BLaER1 treated with 17β-estradiol and CSF1 and Interleukin-3, amounts not matched to agents 10 nM and 100 nM (cell line): ENCODE measurements around the gene TJAP1.

Experiments
- H3K27ac ChIP-seq, 11 experiments: shearing (Covaris generic); formaldehyde crosslinking; 2 replicates each; pipeline ENCODE4 v1.8.1; 2022
- H3K27me3 ChIP-seq, 11 experiments: shearing (Covaris generic); formaldehyde crosslinking; 2 replicates each; pipeline ENCODE4 v1.8.1; 2022
- H3K36me3 ChIP-seq, 11 experiments: shearing (Covaris generic); formaldehyde crosslinking; 2 replicates each; pipeline ENCODE4 v1.8.1; 2022
- H3K4me1 ChIP-seq, 10 experiments: shearing (Covaris generic); formaldehyde crosslinking; 2 replicates each; pipeline ENCODE4 v1.8.1; 2022
- H3K4me2 ChIP-seq, 11 experiments: shearing (Covaris generic); formaldehyde crosslinking; 2 replicates each; pipeline ENCODE4 v1.8.1; 2022
- H3K4me3 ChIP-seq, 10 experiments: shearing (Covaris generic); formaldehyde crosslinking; 2 replicates each; pipeline ENCODE4 v1.8.1; 2022
- H3K9ac ChIP-seq, 11 experiments: shearing (Covaris generic); formaldehyde crosslinking; 2 replicates each; pipeline ENCODE4 v1.8.1; 2022
- H3K9me3 ChIP-seq, 11 experiments: shearing (Covaris generic); formaldehyde crosslinking; replicated peaks in 1 of 11; 2 replicates each; pipeline ENCODE4 v1.8.1; 2022
- H4K20me1 ChIP-seq, 11 experiments: shearing (Covaris generic); formaldehyde crosslinking; 2 replicates each; pipeline ENCODE4 v1.8.1; 2022
- Cebpa-rat ChIP-seq, 11 experiments: shearing (Covaris generic); IDR thresholded peaks; 2 replicates each; pipeline ENCODE4 v1.8.1; 2022

The TJAP1 gene

GRCh38 chr6:43506667-43507471, 29.5 kb downstream of the TJAP1 start:
- peak overlapping the region in 2 of 11 experiments; percentile 31 to 47; a peak in 2 of 22 replicates for H3K9ac ChIP-seq
- H3K4me3 ChIP-seq = no peak overlapping the region
- H4K20me1 ChIP-seq = peaks cover 13 to 91% (median 52%) of the 10 kb centered on the region in 11 experiments; a peak in 20 of 22 replicates
- H3K4me1 ChIP-seq = peaks cover 23 to 49% (median 38%) of the 10 kb centered on the region in 10 experiments
- peaks cover 49 to 59% (median 55%) of the 10 kb centered on the region in 11 experiments for H3K36me3 ChIP-seq
- peaks cover 32 to 39% (median 36%) of the 10 kb centered on the region in 11 experiments for H3K27me3 ChIP-seq
- no peak overlapping the region for H3K27ac ChIP-seq
- TF ChIP-seq Cebpa-rat (IDR thresholded peaks at IDR 0.05) = no peak
- H3K9me3 ChIP-seq = no peaks in the 10 kb centered on the region
- peak overlapping the region in 4 of 11 experiments; percentile 0 to 41 (median 14); a peak in 3 of 22 replicates for H3K4me2 ChIP-seq

- peak overlapping the region; percentile 88 to 99 (median 97); a peak in 20 of 22 replicates for H3K4me2 ChIP-seq
- H3K9ac ChIP-seq = peak overlapping the region in 1 of 11 experiments; percentile 24; a peak in 2 of 22 replicates
- TF ChIP-seq Cebpa-rat (IDR thresholded peaks at IDR 0.05) = no peak
- peak overlapping the region in 2 of 10 experiments; percentile 64 to 66; a peak in 1 of 20 replicates for H3K4me3 ChIP-seq
- no peaks in the 10 kb centered on the region for H3K9me3 ChIP-seq
- peaks cover 32 to 39% (median 36%) of the 10 kb centered on the region in 11 experiments for H3K27me3 ChIP-seq
- peaks cover 29 to 93% (median 69%) of the 10 kb centered on the region in 11 experiments; a peak in 20 of 22 replicates for H4K20me1 ChIP-seq
- H3K4me1 ChIP-seq = peaks cover 40 to 67% (median 54%) of the 10 kb centered on the region in 10 experiments
- peaks cover 49 to 59% (median 55%) of the 10 kb centered on the region in 11 experiments for H3K36me3 ChIP-seq
- no peak overlapping the region for H3K27ac ChIP-seq
Measured at GRCh38 chr6:43508481-43509141, 31.2 kb downstream of the TJAP1 start.

- peaks cover 48 to 71% (median 61%) of the 10 kb centered on the region in 10 experiments for H3K4me1 ChIP-seq
- no peak for TF ChIP-seq Cebpa-rat (IDR thresholded peaks at IDR 0.05)
- H3K27ac ChIP-seq = no peak overlapping the region; a peak in 1 of 22 replicates
- H3K9ac ChIP-seq = peak overlapping the region; percentile 60 to 79 (median 72); a peak in 20 of 22 replicates
- H3K4me2 ChIP-seq = peak overlapping the region; percentile 88 to 99 (median 97)
- peak overlapping the region; percentile 60 to 80 (median 68) for H3K4me3 ChIP-seq
- H3K36me3 ChIP-seq = peaks cover 52 to 59% (median 55%) of the 10 kb centered on the region in 11 experiments
- peaks cover 34 to 98% (median 75%) of the 10 kb centered on the region in 11 experiments; a peak in 20 of 22 replicates for H4K20me1 ChIP-seq
- H3K9me3 ChIP-seq = no peaks in the 10 kb centered on the region
- H3K27me3 ChIP-seq = peaks cover 32 to 39% (median 36%) of the 10 kb centered on the region in 11 experiments
Measured at GRCh38 chr6:43509142-43509983, 32.0 kb downstream of the TJAP1 start.

DNA sequence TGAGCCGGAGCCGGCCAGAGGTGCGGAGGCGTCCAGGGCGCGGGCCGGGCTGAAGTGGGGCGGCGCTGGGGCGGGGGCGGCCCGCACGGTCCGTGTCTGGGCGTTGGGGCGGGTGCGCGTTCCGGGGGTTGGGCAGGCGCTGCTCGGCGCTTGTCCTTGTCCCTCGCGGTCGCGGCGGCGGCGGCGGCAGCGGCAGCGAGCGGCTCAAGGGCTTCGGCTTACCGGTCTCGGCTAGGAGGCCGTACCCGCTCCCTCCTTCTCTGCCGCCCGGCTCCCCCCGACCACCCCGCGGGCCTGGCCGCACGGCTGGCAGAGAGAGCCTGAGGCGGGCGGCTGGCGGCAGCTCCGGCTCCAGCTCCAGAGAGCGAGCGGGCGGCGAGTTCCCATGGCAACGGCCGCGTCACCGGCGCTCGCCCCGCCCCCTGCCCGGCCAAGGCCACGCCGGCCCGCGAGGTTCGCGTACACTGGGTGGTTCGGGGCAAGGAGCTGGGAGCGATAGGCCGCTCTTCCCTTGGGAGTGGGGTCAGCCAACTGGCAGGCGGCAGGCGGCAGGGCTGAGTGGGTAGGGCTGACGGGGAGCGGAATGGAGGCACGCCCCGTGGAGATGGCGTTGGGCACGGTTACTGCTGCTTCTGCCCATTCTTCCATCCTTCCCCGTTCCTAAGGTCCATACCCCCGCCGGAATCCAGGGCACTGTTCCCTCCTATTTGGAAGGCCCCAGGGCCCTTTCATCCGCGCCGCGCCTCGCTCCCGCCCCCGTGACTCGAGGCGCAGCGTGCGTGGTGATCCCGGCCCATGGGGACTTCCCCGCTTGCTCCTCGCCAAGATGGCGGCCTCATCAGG, 32.8 kb downstream of the TJAP1 start, which contains the start of gene LRRC73:
LRRC73 (minus strand) TSS at position 363 of the 843 bp plus-strand sequence. CDS start 561 bp downstream, outside the sequence.
- H3K4me3 ChIP-seq = peak within 1 kb of the TSS; percentile 60 to 80 (median 68)
- no peak within 1 kb of the TSS; a peak in 2 of 22 replicates for H3K27ac ChIP-seq
- peaks cover 38 to 99% (median 80%) of the 10 kb centered on the region in 11 experiments; a peak in 20 of 22 replicates for H4K20me1 ChIP-seq
- H3K9me3 ChIP-seq = no peaks in the 10 kb centered on the region
- H3K9ac ChIP-seq = peak within 1 kb of the TSS; percentile 60 to 79 (median 72); a peak in 21 of 22 replicates
- TF ChIP-seq Cebpa-rat (IDR thresholded peaks at IDR 0.05) = no peak
- peaks cover 52 to 59% (median 55%) of the 10 kb centered on the region in 11 experiments for H3K36me3 ChIP-seq
- H3K4me1 ChIP-seq = peaks cover 56 to 79% (median 69%) of the 10 kb centered on the region in 10 experiments
- H3K27me3 ChIP-seq = peaks cover 32 to 39% (median 36%) of the 10 kb centered on the region in 11 experiments
- H3K4me2 ChIP-seq = peak within 1 kb of the TSS; percentile 88 to 99 (median 97)

- peaks cover 38 to 98% (median 80%) of the 10 kb centered on the region in 11 experiments; a peak in 20 of 22 replicates for H4K20me1 ChIP-seq
- no peak overlapping the region for H3K27ac ChIP-seq
- no peak for TF ChIP-seq Cebpa-rat (IDR thresholded peaks at IDR 0.05)
- peak overlapping the region; percentile 88 to 99 (median 97) for H3K4me2 ChIP-seq
- H3K9ac ChIP-seq = peak overlapping the region in 8 of 11 experiments; percentile 67 to 79 (median 73); a peak in 13 of 22 replicates
- no peaks in the 10 kb centered on the region for H3K9me3 ChIP-seq
- H3K4me1 ChIP-seq = peaks cover 62 to 84% (median 74%) of the 10 kb centered on the region in 10 experiments
- peaks cover 52 to 59% (median 55%) of the 10 kb centered on the region in 11 experiments for H3K36me3 ChIP-seq
- peak overlapping the region; percentile 60 to 80 (median 68); a peak in 15 of 20 replicates for H3K4me3 ChIP-seq
- peaks cover 32 to 39% (median 36%) of the 10 kb centered on the region in 11 experiments for H3K27me3 ChIP-seq
Measured at GRCh38 chr6:43510827-43511163, 33.4 kb downstream of the TJAP1 start.

- no peak for TF ChIP-seq Cebpa-rat (IDR thresholded peaks at IDR 0.05)
- H3K27me3 ChIP-seq = peaks cover 32 to 39% (median 36%) of the 10 kb centered on the region in 11 experiments
- H3K27ac ChIP-seq = no peak overlapping the region
- 0 out of 20 replicates have a peak overlapping the region, but pooled peaks of 1 of the 10 experiments have one; percentile 21 for H3K4me3 ChIP-seq
- no peaks in the 10 kb centered on the region for H3K9me3 ChIP-seq
- peak overlapping the region; percentile 28 to 97 (median 75); a peak in 21 of 22 replicates for H3K4me2 ChIP-seq
- peaks cover 62 to 77% (median 72%) of the 10 kb centered on the region in 10 experiments for H3K4me1 ChIP-seq
- H3K9ac ChIP-seq = peak overlapping the region in 9 of 11 experiments; percentile 1 to 55 (median 38); a peak in 12 of 22 replicates
- H4K20me1 ChIP-seq = peaks cover 38 to 91% (median 82%) of the 10 kb centered on the region in 11 experiments; a peak in 20 of 22 replicates
- peaks cover 48 to 54% (median 52%) of the 10 kb centered on the region in 11 experiments for H3K36me3 ChIP-seq
Measured at GRCh38 chr6:43511824-43512415, 34.5 kb downstream of the TJAP1 start.

- Histone ChIP-seq H3K9me3 (no peaks in the 10 kb centered on the region), H3K4me2 (peak overlapping the region; percentile 89 to 99 (median 96)), H3K27ac (peak overlapping the region; percentile 77 to 97 (median 91); a peak in 21 of 22 replicates), H3K9ac (peak overlapping the region; percentile 88 to 99 (median 95)), H3K27me3 (peaks cover 0 to under 1% (median 0%) of the 10 kb centered on the region in 11 experiments; a peak in 2 of 22 replicates), H4K20me1 (peaks cover 30 to 87% (median 79%) of the 10 kb centered on the region in 11 experiments; a peak in 20 of 22 replicates), H3K36me3 (peaks cover 67 to 76% (median 70%) of the 10 kb centered on the region in 11 experiments), H3K4me1 (peaks cover 56 to 69% (median 64%) of the 10 kb centered on the region in 10 experiments), H3K4me3 (peak overlapping the region; percentile 84 to 99 (median 96))
- TF ChIP-seq Cebpa-rat (IDR thresholded peaks at IDR 0.05) = no peak
Measured at GRCh38 chr6:43515808-43516207, 38.4 kb downstream of the TJAP1 start.
